GM11168 (cell line): ENCODE data around the gene LNX2.

Source experiments
- in situ Hi-C: fragments of 300-500 bp; cut with MboI; formaldehyde crosslinking; loops from one replicate; pipeline ENCODE4 v1.12.0; 2022; ENCODE audit warnings: low sequenced_read_pairs; ENCODE audit not compliant: unreplicated experiment

Gene LNX2

GRCh38 chr13:27617881-27618321 lies 2.4 kb downstream of the LNX2 start:
- in situ Hi-C loops, result no loop called here

GRCh38 chr13:27613628-27614027 lies 6.7 kb downstream of the LNX2 start:
- in situ Hi-C loops, result no loop called here

GRCh38 chr13:27607125-27607524 lies 13.2 kb downstream of the LNX2 start:
- in situ Hi-C loops, result no loop called here

- in situ Hi-C loops, result no loop called here
Measured at GRCh38 chr13:27605610-27606200, 14.6 kb downstream of the LNX2 start.

- in situ Hi-C loops, result no loop called here
Measured at GRCh38 chr13:27605099-27605498, 15.2 kb downstream of the LNX2 start.

GRCh38 chr13:27601803-27602202 lies 18.5 kb downstream of the LNX2 start:
- in situ Hi-C loops, result no loop called here

GRCh38 chr13:27601208-27601607 lies 19.1 kb downstream of the LNX2 start:
- in situ Hi-C loops, result no loop called here

- in situ Hi-C loops, result no loop called here
Measured at GRCh38 chr13:27600711-27601110, 19.6 kb downstream of the LNX2 start.

- in situ Hi-C loops, result no loop called here
Measured at GRCh38 chr13:27599845-27600553, 20.3 kb downstream of the LNX2 start.

- in situ Hi-C loops, result no loop called here
Measured at GRCh38 chr13:27599096-27599495, 21.2 kb downstream of the LNX2 start.

- in situ Hi-C loops, result no loop called here
Measured at GRCh38 chr13:27595055-27595811, 25.1 kb downstream of the LNX2 start.

- in situ Hi-C loops, result no loop called here
Measured at GRCh38 chr13:27593267-27593666, 27.1 kb downstream of the LNX2 start.

- in situ Hi-C loops, result no loop called here
Measured at GRCh38 chr13:27592865-27593264, 27.5 kb downstream of the LNX2 start.

- in situ Hi-C loops, result no loop called here
Measured at GRCh38 chr13:27588405-27588804, 31.9 kb downstream of the LNX2 start.

GRCh38 chr13:27587095-27587746 lies 33.1 kb downstream of the LNX2 start:
- in situ Hi-C loops, result no loop called here

GRCh38 chr13:27583645-27584044 lies 36.7 kb downstream of the LNX2 start:
- in situ Hi-C loops, result no loop called here

- in situ Hi-C loops, result no loop called here
Measured at GRCh38 chr13:27578121-27579030, 42.0 kb downstream of the LNX2 start.

GRCh38 chr13:27574661-27575060 lies 45.7 kb downstream of the LNX2 start:
- in situ Hi-C loops, result no loop called here

GRCh38 chr13:27573265-27573664 lies 47.1 kb downstream of the LNX2 start:
- in situ Hi-C loops, result no loop called here
